Spleen (tissue), 11 donors: ENCODE data around the gene ANKRD13B. TPM values are rescaled to one million over a fixed set of nuclear protein-coding genes. Genes with fewer than 3 reads are reported as not detected.

Experiments used
- DNase-seq: peaks from one replicate; pipeline ENCODE4 v3.0.0-alpha.2; 2020
- H3K27ac ChIP-seq, 8 donors: fragments of 200-600 bp; sonication (generic) in 7 of 8; 1 replicate in 4 of 8; 2 replicates in 4 of 8; pipeline versions ENCODE4 v1.5.0 to v1.8.0; 2016 to 2021; ENCODE audit warnings: inconsistent platforms in 4 of 8, mild to moderate bottlenecking in 4 of 8, moderate library complexity in 1 of 8
- H3K27me3 ChIP-seq, 7 donors: fragments of 200-600 bp; sonication (generic) in 6 of 7; replicated peaks in 1 of 7; 1 replicate in 4 of 7; 2 replicates in 3 of 7; pipeline versions ENCODE4 v1.5.0 to v1.8.0; 2016 to 2021; ENCODE audit warnings: inconsistent platforms in 3 of 7, mild to moderate bottlenecking in 1 of 7
- H3K36me3 ChIP-seq, 6 donors: fragments of 200-600 bp; sonication (generic) in 5 of 6; 1 replicate in 4 of 6; 2 replicates in 2 of 6; pipeline versions ENCODE4 v1.5.0 to v1.8.0; 2016 to 2021; ENCODE audit warnings: inconsistent platforms in 2 of 6
- H3K4me1 ChIP-seq, 6 donors: fragments of 200-600 bp; sonication (generic) in 5 of 6; 1 replicate in 3 of 6; 2 replicates in 3 of 6; pipeline versions ENCODE4 v1.5.0 to v1.8.0; 2016 to 2021; ENCODE audit warnings: inconsistent platforms in 3 of 6
- H3K4me3 ChIP-seq, 8 donors: fragments of 200-600 bp; sonication (generic) in 7 of 8; 1 replicate in 4 of 8; 2 replicates in 4 of 8; pipeline versions ENCODE4 v1.5.0 to v1.8.0; 2016 to 2021; ENCODE audit warnings: inconsistent platforms in 4 of 8, mild to moderate bottlenecking in 4 of 8, moderate library complexity in 2 of 8
- H3K9me3 ChIP-seq, 8 donors: fragments of 200-600 bp; sonication (generic) in 7 of 8; 1 replicate in 4 of 8; 2 replicates in 4 of 8; pipeline versions ENCODE4 v1.5.0 to v1.8.0; 2016 to 2021; ENCODE audit warnings: inconsistent platforms in 4 of 8
- POLR2A ChIP-seq, 3 donors: fragments of 450-650 bp; IDR thresholded peaks; one replicate each; pipeline ENCODE4 v1.5.1; 2017; ENCODE audit warnings: antibody characterized with exemption in 3 of 3, mild to moderate bottlenecking in 1 of 3
- POLR2AphosphoS5 ChIP-seq, 3 donors: sonication (generic); formaldehyde crosslinking; IDR thresholded peaks; one replicate each; pipeline ENCODE4 v1.5.1; 2017; ENCODE audit warnings: antibody characterized with exemption in 3 of 3
- WGBS, 5 donors: extraction: QIAGEN DNeasy Blood & Tissue Kit in 3 of 5; methylation state at CpG; one replicate each; pipeline versions ENCODE4 v1.1.5 to v1.1.7; 2013 to 2018; 5-methylcytosine and 5-hydroxymethylcytosine counted together
- intact Hi-C: fragments of 100-400 bp; cut with DNase I; formaldehyde crosslinking; loops from one replicate; pipeline ENCODE4 v1.15.0; 2023; ENCODE audit warnings: low total_unique reads
- polyA plus RNA-seq, 3 donors: library from polyadenylated mRNA; stranded (reverse); fragments of 200-250 nt; gene quantifications; one replicate each; pipeline ENCODE4 v1.2.1, GENCODE V29; 2013
- total RNA-seq, 7 donors: library from RNA; depleted of rRNA in 3 of 7; stranded (reverse); fragments of >200 nt in 3 of 7; fragmentation: NEBNext Ultra II Directional in 4 of 7; extraction: Animal tissue kit (Norgen Biotek cat#: 25700) in 4 of 7; gene quantifications; one replicate each; pipeline versions ENCODE4 v1.1.0 to v1.2.1, GENCODE V29; 2016 to 2021
- TF ChIP-seq, protein P1 (sequence below), 11 experiments: fragments of 200-600 bp in 7 of 11; fragments of 450-650 bp in 4 of 11; sonication (generic) in 4 of 11; IDR thresholded peaks in 8 of 11; conservative IDR thresholded peaks in 3 of 11; 1 replicate in 7 of 11; 2 replicates in 4 of 11; pipeline versions ENCODE4 v1.4.0 to v1.8.0; 2016 to 2021; ENCODE audit warnings: antibody characterized with exemption in 11 of 11, inconsistent platforms in 4 of 11, mild to moderate bottlenecking in 1 of 11
- donor health status: healthy with polysubstance abuse.
- donor health status: DM: no; HTN: no; CAD: no; lungs with moderate emphysema.
- donor health status: DM: no; HTN: no; CAD: no.
- donor health status: Bipolar disorder and iron deficiency.
- donor health status: healthy.
- donor health status: DM: no; HTN: no; CAD: no.
- donor health status: DM: yes; HTN: yes; CAD: no.

Gene ANKRD13B
- total and polyA plus RNA-seq, 10 donors, result 0.85 to 5.5 (median 2.5) TPM

DNA sequence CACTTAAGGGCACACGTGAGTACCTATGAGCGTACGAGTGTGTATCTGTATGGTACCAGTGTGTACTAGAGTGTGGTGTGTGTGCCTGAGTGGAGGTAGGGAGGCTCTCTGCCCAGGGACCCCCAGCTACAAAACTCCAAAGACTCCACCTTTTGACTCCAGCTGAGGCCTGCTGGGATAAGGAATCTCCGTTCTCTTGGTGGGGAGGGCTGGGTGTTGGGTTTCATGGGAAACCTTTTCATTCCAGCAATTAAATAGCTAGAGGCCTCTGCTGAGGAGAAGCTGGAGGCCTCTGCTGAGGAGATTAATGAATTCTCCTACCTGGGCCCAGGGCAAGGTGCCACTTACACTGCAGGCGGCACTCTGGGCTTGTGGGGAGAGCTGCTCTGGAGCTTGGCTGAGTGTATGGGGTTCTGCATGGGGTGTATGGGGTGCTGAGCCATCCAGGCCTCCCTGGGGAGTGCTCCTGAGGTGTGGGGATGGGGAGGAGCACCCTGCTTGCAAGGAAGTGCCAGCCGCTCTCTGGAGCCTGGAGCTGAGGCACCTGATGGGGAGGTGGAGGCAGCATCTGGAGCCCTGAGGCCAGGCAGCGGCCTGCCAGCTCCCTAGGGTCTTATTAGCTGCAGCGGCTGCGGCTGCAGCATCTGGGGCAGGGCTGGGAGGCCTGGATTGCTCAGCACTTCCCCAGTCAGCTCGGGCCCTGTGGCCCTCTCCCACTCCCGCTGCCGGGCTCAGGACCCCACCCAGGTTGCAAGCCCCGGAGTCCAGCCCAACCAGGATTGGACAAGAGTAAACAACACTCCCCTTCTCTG is 4.6 kb downstream of the ANKRD13B start:
- no peak overlapping the region for H3K4me3 ChIP-seq
- peaks cover 6 to 21% (median 15%) of the 10 kb centered on the region in 6 donors for H3K4me1 ChIP-seq
- H3K27ac ChIP-seq, result no peak overlapping the region
- peak; percentile 65 for DNase-seq
- 78 to 85% (median 83%) methylated on average over 8 to 13 of the region's 13 CpGs for WGBS, 5 donors
- H3K27me3 ChIP-seq, result peaks cover 0 to 22% (median 5%) of the 10 kb centered on the region in 7 donors
- TF ChIP-seq, protein P1, sequence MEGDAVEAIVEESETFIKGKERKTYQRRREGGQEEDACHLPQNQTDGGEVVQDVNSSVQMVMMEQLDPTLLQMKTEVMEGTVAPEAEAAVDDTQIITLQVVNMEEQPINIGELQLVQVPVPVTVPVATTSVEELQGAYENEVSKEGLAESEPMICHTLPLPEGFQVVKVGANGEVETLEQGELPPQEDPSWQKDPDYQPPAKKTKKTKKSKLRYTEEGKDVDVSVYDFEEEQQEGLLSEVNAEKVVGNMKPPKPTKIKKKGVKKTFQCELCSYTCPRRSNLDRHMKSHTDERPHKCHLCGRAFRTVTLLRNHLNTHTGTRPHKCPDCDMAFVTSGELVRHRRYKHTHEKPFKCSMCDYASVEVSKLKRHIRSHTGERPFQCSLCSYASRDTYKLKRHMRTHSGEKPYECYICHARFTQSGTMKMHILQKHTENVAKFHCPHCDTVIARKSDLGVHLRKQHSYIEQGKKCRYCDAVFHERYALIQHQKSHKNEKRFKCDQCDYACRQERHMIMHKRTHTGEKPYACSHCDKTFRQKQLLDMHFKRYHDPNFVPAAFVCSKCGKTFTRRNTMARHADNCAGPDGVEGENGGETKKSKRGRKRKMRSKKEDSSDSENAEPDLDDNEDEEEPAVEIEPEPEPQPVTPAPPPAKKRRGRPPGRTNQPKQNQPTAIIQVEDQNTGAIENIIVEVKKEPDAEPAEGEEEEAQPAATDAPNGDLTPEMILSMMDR (IDR thresholded peaks at IDR 0.05 in 8 of 11, conservative IDR thresholded peaks at IDR 0.05 in 3 of 11), result no peak
- TF ChIP-seq POLR2AphosphoS5 (IDR thresholded peaks at IDR 0.05) (no peak), POLR2A (IDR thresholded peaks at IDR 0.05) (no peak)
- intact Hi-C loops, result no loop called here
- H3K36me3 ChIP-seq, result no peaks in the 10 kb centered on the region
- no peaks in the 10 kb centered on the region for H3K9me3 ChIP-seq

DNA sequence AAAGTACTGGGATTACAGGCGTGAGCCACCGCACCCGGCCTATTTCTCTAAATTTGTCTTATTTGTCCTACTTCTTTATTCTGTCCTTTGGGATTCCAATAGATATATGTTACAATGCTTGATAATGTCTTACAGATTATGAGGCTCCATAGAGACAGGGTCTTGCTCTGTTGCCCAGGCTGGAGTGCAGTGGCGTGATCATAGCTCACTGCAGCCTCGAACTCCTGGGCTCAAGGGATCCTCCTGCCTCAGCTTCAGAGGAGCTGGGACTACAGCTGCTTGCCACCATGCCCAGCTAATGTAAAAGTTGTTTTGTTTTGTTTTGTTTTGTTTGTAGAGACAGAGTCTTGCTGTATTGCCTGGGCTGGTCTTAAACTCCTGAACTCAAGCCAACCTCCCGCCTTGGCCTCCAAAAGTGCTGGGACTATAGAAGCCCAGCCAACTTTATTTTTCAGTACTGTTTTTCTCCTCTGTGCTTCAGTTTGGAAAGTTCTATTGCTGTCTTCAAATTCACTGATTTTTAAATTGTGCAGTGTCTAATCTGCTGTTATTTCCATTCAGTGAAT is 10.3 kb downstream of the ANKRD13B start:
- no peak for DNase-seq
- Histone ChIP-seq H3K27ac (no peak overlapping the region), H3K9me3 (no peaks in the 10 kb centered on the region), H3K4me1 (no peaks in the 10 kb centered on the region), H3K27me3 (no peaks in the 10 kb centered on the region), H3K36me3 (no peaks in the 10 kb centered on the region), H3K4me3 (no peak overlapping the region)
- TF ChIP-seq, protein P1 (IDR thresholded peaks at IDR 0.05 in 8 of 11, conservative IDR thresholded peaks at IDR 0.05 in 3 of 11), result no peak
- TF ChIP-seq POLR2A (IDR thresholded peaks at IDR 0.05), result no peak
- TF ChIP-seq POLR2AphosphoS5 (IDR thresholded peaks at IDR 0.05), result no peak
- intact Hi-C loops, result no loop called here
- 95 to 99% (median 96%) methylated on average over 6 of the region's 6 CpGs for WGBS, 5 donors

DNA sequence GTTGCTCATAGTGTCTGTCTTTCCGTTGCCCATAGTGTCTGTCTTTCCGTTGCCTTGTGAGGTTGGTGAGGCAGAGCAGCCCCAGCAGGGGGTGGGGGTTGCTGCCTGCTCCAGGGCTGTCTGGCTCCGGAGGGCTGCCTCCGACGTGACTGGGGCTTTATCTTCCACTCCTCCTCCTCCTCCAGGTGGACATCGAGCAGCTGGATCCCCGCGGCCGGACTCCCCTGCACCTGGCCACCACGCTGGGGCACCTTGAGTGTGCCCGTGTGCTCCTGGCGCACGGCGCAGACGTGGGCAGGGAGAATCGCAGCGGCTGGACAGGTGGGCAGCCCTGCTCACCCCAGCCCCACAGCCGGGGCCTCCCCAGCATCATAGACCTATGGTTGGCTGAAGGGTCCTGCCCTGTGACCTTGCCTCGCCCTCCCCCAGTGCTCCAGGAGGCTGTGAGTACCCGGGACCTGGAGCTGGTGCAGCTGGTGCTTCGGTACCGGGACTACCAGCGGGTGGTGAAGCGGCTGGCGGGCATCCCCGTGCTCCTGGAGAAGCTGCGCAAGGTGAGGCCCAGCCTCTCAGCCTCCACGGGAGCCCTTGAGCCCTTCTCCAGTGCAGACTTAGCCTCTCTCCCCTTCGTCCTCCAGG is 14.7 kb downstream of the ANKRD13B start:
- 84 to 95% (median 93%) methylated on average over 14 to 29 of the region's 29 CpGs for WGBS, 5 donors
- TF ChIP-seq POLR2A (IDR thresholded peaks at IDR 0.05), result no peak
- TF ChIP-seq, protein P1 (IDR thresholded peaks at IDR 0.05 in 8 of 11, conservative IDR thresholded peaks at IDR 0.05 in 3 of 11), result no peak
- TF ChIP-seq POLR2AphosphoS5 (IDR thresholded peaks at IDR 0.05), result no peak
- intact Hi-C loops, result no loop called here
- no peak for DNase-seq
- H3K4me3 ChIP-seq, result no peak overlapping the region
- no peak overlapping the region for H3K27ac ChIP-seq
- H3K36me3 ChIP-seq, result no peaks in the 10 kb centered on the region
- H3K4me1 ChIP-seq, result peaks cover 0 to 3% (median 1%) of the 10 kb centered on the region in 6 donors
- H3K9me3 ChIP-seq, result no peaks in the 10 kb centered on the region
- H3K27me3 ChIP-seq, result peaks cover 0 to 3% (median 0%) of the 10 kb centered on the region in 7 donors

DNA sequence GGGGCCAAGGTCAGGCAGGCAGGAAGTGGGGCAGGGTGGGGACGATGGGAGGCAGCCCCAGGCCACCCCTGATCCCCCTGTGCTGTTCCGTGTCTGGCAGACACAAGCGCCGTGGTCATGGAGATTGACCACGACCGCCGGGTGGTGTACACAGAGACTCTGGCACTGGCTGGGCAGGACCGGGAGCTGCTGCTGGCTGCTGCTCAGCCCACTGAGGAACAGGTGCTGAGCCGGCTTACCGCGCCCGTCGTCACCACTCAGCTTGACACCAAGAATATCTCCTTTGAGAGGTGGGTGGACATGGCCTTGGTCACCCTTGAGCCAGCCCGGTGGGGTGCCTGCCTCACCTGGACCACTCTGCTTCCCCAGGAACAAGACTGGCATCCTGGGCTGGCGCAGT is 16.1 kb downstream of the ANKRD13B start:
- no peak overlapping the region for H3K27ac ChIP-seq
- peaks cover 0 to 16% (median 0%) of the 10 kb centered on the region in 7 donors for H3K27me3 ChIP-seq
- H3K36me3 ChIP-seq, result no peaks in the 10 kb centered on the region
- TF ChIP-seq POLR2A (IDR thresholded peaks at IDR 0.05) (no peak), POLR2AphosphoS5 (IDR thresholded peaks at IDR 0.05) (no peak)
- TF ChIP-seq, protein P1 (IDR thresholded peaks at IDR 0.05 in 8 of 11, conservative IDR thresholded peaks at IDR 0.05 in 3 of 11), result no peak
- peaks cover 6 to 16% (median 14%) of the 10 kb centered on the region in 6 donors for H3K4me1 ChIP-seq
- no peaks in the 10 kb centered on the region for H3K9me3 ChIP-seq
- H3K4me3 ChIP-seq, result no peak overlapping the region
- WGBS, 5 donors, result 80 to 93% (median 88%) methylated on average over 6 to 15 of the region's 15 CpGs
- no peak for DNase-seq
- intact Hi-C loops, result no loop called here
